Measurements from ENCODE around the gene DOCK4. TPM values are rescaled to one million over a fixed set of nuclear protein-coding genes. Genes with fewer than 3 reads are reported as not detected.
"Not testable (repeated sequence)": the region's sequence is repeated elsewhere in the genome, so short reads cannot be mapped to it uniquely, and the experiment has no call there.

DOCK4 gene
- total RNA-seq, 1 donor from 2014 or later = 0.23 TPM

DNA sequence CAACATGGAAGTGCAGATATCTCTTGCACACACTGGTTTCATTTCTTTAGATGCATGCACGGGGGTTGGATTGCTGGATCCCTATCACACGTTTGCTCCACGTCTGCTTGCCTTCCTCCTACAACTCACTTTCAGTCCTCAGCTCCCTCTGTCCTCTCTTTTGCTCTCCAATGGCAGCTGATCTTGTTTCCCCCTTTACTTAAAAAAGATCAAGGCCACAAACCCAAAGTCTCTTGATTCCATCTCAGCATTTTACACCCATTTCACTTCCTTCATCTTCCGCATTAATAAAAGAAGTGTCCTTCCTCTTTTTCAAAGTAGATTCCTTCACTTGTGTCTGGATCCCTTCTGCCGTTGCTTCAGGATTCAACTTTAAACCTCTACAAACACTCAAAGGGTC lies 245.2 kb downstream of the DOCK4 start:
- intact Hi-C loops (cut with micrococcal nuclease) = no loop called here

DNA sequence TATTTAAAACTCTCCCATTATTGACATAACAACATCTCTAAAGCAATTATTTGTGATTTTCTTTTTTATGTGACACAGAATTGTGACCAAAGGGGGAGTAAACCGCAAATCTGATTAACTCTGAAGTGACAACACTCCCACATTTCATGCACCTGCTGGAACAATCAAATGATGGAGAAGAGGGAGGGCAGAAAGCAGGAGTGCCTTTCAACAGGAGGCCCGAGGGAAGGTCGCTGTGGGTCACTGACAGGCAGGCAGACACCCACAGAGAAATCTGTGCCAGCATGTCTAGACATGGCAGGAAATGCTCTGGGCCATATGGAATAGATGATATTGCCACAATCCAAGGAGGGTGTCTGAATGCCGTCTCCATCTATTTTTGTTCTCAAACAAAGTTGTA lies 247.3 kb downstream of the DOCK4 start:
- intact Hi-C loops (cut with micrococcal nuclease) = no loop called here

DNA sequence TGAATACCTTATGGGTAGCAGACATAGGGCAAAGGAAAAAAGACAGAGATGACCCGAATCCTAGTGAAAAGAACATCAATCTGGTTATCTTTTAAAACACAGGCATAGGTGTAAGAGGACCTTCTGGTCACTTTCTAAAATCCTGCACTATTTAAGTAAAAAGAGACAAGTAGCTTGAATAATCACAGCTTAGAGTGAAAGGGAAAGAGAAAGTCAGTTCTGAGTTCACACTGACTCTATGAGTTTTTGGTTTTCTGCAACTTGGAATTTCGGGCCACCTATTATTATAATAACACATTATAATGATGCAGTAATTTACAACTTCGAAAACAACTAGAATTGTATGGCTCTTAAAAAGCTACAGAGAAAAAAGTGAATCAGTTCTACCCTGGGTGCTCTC lies 247.8 kb downstream of the DOCK4 start:
- intact Hi-C loops (cut with micrococcal nuclease) = no loop called here

DNA sequence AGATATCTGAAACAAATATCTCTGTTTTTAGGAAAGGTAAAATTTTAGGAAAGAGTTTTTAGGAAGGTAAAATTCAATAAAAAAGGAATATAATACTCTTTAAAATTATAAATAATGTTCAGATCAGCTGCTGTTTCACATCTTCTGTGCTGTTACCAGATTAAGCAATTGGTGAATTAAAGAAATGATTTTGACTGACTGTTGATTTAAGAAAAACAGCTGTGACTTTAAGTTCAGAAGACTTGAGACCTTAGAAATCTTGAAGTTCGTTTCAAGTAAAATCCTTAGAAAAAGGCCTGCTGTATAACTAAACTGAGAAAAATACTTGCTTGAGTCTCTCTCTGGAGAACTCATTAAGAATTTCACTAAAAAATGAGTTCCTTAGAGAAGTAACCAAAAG lies 250.6 kb downstream of the DOCK4 start:
- intact Hi-C loops (cut with micrococcal nuclease) = no loop called here

DNA sequence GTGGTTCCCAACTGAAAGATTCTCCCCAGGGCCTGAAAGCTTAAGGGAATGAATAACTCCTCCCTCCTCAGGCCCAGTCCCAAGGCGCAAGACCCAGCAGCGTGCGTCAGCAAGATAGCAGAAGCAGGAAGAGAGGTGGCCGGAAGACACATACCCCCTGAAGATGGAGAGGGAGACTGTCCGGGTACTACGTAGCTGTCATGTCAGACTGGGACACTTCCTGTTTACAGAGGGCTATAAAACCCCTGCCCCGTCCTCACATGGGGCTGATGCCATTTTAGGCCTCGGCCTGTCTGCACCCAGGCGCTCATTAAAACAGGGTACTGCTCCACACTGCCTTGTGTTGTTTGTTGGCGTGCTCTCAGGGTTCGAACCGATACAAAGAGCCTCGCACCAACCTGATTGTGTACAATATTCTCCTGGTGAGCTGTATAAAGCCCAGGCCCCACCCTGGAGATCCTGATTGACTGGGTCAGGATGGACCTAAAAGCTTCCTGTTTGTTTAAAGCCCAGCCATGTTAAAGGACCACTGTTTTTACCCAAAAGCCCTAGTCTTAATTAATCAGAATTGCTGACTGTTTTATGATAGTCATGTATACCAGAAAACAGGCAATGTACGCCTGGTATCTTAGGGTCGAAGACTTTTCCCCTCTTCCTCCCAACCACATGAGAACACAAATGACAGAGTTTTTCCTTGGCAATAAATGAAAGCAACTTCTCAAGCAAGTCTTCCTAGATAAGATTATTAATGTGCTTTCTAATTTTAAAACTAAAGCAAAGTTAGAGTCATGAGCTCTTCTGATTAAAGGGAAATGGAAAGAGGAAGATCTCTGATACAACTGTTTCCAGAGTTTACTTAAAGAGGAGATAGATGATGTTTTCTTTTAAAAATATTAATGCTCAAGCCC lies 251.5 kb downstream of the DOCK4 start:
- intact Hi-C loops (cut with micrococcal nuclease) = no loop called here

DNA sequence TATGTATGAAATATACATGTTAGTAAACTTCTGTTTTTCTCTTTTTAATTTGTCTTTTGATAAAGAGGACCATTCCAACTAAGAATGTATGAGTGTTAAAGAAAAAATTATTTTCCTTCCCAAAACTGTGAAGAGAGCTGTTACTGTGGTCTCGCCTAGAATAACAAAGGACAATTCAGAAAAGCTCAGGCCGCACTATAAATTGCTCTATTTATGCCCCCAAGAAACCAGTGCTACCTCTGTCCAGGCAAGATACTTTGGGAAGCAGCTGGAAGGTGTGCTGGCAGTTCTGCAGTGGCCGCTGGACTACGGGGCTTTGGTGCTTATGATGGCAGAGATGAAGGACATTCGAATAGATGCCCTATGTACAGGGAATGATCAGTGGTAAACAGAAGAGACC lies 252.1 kb downstream of the DOCK4 start:
- intact Hi-C loops (cut with micrococcal nuclease) = no loop called here

DNA sequence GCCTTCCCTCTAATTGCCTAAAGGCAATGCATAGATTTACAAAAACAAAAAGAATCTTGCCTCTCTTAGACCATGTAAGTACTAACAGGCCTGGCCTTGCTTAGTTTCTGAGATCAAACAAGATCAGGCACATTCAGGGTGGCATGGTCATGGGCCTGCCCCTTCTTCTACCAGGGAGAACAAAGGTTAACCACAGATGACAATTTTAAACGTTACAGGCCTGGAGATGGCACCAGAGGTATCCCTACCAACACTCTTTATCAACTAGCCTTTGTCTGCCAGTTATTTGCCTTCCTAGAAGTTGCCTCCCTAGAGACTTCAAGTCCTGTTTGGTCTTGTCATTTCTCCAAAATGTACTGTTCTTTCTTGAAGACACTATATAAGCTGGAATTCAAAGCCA lies 252.6 kb downstream of the DOCK4 start:
- intact Hi-C loops (cut with micrococcal nuclease) = no loop called here

DNA sequence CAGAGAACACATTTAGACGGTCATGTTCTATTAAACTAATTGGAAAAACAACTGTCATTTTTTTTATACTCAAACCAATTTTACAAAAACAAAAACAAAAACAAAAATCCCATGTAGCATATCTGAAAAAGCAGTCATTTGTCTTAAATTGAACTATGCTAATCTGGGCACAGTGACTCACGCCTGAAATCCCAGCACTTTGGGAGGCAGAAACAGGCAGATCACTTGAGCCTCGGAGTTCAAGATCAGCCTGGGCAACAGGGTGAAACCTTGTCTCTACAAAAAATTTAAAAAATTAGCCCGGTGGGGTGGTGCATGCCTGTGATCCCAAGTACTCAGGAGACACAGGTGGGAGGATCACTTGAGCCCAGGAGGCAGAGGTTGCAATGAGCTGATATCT lies 253.4 kb downstream of the DOCK4 start:
- intact Hi-C loops (cut with micrococcal nuclease) = no loop called here

DNA sequence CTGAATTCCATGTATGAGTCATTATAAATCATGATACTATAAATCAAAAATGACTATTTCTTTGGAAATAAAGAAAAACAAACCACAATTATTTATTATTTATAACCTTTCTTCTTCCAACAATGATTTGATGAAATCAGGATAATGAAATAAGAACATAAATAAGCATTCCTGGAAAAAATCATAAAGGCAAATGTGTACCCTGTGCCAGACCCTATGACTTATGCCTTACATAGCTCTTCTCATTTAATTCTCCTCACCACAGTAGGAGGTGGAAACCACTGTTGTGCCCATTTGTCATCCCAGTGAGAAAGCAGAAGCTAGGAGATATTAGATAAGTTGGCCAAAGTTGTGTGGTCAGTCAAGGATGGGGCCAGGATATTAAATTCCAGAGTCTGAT lies 255.1 kb downstream of the DOCK4 start:
- intact Hi-C loops (cut with micrococcal nuclease) = no loop called here

DNA sequence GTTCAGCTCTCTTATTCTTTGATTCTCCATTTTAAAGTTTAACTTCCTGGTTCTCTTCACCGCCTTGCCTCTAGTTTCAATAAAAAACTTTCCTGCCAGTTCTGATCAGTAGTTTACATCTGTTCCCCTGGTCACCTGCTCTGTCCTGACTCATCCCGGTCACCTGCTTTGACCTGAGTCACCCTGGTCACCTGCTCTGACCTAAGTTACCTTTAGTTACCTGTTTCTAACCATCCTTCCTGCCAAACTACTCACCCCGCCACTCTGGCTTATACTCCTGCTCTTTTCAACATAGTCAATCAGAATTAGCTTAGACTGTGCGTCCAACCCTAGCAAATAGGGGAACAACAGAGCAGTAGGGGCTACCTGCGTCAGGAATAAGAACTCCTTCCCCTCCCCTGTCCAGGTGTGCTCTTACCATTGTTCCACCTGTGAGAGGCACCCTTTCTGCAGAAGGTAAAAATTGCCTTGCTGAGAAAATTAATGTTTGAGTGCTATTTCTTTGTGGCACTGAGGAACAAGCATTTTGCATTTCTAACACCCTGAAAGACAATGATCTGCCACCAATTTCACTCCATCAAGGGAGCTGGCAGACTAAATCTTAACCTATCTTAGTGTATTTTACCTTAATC lies 263.6 kb downstream of the DOCK4 start:
- intact Hi-C loops (cut with micrococcal nuclease) = no loop called here

DNA sequence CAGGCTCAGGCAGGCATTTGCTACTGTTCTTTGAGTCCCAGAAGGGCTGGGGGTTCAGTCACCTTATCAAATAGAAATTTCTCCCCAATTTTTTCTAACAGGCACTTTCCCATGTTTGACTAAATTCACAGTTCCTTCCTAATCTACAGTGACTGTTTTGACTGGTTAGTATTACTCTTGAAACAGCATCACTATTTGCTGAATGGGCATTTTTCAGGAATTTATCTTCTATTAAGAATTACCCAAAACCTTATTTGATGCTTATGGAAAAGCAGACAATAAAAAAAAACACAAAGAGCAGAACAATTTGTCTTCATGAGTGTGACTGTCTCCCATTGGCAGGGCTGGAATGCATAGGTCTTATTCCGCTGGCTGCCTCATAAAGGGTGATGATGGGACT lies 269.0 kb downstream of the DOCK4 start:
- intact Hi-C loops (cut with micrococcal nuclease) = no loop called here

DNA sequence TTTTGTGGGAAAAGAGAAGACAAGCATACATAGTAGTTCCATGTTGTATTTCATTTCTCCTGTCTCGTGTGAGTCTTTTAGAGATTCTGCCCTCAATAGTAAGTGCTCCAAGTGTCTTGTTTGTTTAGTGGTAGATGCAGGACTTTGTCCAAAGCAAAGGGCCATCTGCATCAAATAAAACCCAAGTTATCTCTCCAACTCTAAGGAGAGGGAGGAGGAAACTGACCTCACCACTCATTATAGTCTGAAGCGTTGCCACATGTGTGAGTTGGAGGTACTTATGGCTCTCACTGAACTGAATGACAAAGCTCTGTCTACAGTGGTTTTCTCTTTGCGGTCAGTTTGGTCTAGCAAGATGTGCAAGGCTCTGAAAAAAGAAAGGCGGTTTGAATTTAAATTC lies 272.6 kb downstream of the DOCK4 start:
- intact Hi-C loops (cut with micrococcal nuclease) = no loop called here

DNA sequence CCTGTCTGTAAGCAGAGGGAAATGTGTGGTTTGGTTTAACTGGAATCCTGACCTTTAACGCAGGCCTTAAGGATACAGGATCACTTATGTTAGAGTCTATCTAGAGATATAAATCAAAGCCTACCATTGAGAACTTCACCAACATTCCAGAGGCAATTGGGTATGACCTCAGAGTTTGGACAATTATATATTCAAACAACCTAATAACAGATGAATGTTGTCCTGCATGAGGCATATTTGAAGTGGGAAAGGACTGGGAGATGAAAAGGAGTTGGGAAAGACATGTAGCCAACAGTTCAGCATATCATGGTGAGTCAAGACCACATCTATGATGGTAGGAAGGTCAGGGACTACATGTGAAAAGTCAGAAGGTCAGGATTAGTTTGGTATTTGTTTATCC lies 274.2 kb downstream of the DOCK4 start:
- intact Hi-C loops (cut with micrococcal nuclease) = no loop called here

DNA sequence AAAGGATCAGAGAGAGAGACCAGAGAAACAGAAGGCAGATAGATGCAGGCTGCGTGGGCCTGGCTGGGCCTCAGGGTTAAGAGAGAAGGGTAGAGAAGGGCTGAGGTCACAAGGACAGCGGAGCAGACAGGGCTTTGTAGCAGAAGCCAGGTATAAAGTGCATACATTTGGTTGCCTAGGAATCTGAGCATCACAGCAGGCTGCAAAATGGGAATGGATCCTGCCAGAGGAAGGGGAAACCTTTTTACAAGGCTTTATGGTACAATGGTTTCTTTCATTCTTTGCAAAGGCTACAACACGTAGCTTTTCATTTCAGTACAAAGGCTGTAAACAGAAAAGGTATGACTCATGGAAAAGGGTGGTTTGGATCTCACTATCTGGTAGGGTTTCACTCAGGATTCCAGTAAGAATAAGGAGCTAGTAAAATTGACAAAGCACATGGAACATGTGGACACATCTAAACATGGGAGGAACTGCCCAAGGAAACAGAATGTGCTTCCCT lies 275.1 kb downstream of the DOCK4 start:
- intact Hi-C loops (cut with micrococcal nuclease) = no loop called here

DNA sequence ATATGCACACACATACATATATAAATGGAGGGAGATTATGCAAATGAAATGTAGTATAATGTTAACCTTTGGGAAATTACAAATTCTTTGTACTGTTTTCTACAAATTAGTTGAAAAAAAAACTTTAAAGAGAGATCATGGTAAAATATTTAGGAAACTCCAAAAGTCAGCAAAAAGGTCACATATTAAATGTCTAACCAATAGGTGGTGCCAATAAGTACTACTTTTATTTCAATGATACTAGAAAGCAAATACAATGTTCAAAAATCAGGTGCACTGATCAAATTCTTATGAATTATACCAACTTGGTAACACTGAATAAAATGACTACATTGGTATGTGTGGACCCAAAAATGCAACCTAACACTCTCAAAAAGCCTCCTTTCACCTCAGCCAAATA lies 276.9 kb downstream of the DOCK4 start:
- intact Hi-C loops (cut with micrococcal nuclease) = no loop called here

DNA sequence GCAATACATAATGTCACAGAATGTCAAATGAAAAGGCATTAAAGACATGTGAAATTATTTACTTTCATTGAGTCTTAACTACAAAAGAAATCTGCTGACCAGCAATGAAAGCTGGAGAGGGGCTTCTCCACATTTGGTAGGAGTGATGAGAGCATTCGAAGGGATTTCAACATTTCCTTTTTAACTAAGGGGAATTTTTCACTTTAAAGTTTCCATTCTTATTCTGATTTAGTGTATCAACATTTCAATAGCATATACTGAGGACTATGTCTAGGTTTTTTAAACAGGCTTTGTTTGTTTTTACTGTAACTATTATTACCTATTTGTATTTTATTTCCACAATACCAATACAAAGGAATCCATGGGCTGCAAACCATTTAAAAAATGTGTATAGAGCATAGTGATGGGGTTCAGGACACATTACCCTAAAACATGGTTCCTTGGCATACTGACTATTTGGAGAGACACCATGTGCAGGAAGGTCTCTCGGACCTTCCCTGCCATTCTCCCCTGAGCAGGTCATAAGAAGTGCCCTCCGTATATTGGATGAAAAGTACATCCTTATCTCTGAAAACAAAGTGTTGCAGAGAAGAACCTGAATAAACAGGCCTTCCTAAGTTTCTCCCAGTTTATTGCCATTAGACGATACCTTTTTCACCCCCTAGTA lies 278.7 kb downstream of the DOCK4 start:
- intact Hi-C loops (cut with micrococcal nuclease) = no loop called here

DNA sequence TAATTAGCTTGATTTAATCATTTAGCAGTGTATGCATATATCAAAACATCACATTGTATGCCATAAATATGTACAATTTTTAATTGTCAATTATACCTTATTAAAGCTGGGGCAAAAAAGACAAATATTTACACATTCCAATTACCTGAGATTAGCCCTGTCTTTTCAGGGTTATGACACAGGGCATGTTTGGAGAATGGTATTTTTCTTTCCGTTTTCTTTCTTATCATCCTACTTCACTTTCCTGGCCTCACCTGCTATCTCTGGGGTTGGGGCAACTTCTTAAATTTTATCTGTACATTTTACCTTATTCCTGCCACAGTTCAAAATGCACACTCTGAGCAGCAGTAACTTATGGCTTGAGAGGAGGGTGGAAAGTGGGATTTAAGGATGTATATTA lies 285.9 kb downstream of the DOCK4 start:
- intact Hi-C loops (cut with micrococcal nuclease) = no loop called here

DNA sequence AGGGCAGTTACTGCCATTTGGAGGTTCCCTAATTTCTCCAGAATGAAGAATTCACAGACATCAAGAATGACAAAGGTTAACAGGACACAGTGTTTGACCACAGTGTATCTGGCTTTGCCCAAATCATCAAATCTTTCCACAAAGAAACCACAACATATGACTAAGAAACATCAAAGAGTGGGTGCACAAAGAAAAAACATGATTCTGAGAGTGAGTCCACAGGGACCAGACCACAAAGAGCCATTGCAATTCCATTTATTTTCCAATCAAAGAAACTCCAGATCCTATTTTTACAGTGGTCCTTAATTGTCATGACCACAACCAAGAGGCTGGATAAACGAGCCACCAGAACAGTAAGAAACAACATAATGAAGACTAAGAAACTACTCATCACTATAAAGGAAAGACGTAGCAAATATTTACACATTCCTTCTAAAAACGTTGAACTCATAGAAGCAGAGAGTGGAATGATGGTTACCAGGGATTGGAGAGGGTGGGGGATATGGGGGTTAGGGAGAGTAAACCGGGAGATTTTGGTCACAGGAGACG lies 286.5 kb downstream of the DOCK4 start:
- intact Hi-C loops (cut with micrococcal nuclease) = no loop called here

DNA sequence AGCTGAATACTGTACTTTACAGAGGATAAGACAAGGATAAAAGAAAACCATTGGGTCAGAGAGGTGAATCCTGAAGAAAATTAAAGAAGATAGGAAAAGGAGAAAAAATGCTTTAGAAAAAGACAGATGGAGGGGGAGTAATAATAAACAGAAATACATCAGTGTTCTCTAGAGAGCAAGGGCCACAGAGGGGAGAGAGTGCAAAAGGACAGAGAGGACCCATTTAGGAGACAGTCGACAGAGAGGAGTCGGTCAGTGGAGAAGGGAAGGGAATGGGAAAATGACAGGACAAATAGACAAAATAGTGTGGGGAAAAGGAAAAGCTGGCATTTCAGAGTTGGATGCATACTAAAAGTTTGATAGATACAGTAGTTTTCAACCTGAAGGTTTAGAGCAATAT lies 287.0 kb downstream of the DOCK4 start:
- intact Hi-C loops (cut with micrococcal nuclease) = no loop called here

DNA sequence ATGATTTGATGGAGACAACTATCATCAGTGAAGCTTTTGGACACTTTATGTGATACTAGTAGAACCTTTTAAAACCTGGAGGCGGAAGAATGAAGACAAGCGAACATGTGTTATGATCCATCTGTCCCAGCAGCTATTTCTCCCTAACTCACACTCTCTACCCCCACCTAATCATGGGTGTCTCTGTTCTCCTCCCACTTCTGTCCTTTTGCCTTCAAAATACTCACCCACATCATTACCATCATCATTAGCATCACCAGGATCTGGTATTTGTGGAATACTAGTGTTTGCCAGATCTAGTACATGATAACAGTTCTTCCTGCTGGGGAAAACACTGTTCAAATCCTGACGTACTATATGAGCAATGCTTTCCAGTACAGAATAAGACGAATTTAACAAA lies 287.7 kb downstream of the DOCK4 start:
- intact Hi-C loops (cut with micrococcal nuclease) = no loop called here

DNA sequence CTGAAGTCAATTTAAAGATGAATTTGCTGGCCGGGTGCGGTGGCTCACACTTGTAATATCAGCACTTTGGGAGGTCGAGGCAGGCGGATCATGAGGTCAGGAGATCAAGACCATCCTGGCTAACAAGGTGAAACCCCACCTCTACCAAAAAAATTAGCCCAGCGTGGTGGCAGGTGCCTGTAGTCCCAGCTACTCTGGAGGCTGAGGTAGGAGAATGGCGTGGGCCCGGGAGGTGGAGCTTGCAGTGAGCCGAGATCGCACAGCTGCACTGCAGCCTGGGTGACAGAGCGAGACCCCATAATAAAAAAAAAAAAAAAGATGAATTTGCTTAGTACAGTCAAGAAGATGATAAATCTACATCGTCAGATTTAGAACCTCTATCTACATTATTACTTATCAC lies 288.8 kb downstream of the DOCK4 start:
- intact Hi-C loops (cut with micrococcal nuclease) = not testable (repeated sequence)

DNA sequence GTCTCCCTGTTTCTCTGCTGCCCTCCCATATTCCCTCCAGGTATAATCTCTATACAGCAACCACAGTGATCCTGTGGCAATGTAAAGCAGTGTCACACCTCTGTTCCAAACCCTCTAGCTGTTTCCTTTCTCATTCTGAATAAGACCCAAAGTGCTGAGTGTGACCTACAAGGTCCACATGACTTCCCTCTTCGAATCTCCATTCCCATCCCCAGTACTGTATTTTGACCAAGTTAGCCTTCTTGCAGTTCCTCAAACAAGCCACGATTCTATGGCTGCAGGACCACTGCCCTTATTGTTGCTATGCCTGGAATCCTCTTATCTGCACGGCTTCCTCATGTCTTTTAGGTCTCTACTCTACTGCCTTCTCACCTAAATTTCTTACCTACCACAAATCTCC lies 291.9 kb downstream of the DOCK4 start:
- intact Hi-C loops (cut with micrococcal nuclease) = no loop called here
